Activated CD4-positive, alpha-beta T cell treated with anti-CD3 and anti-CD28 coated beads, Interleukin-2, amount 50 U/mL, for 48 hours (primary cell): ENCODE data around the gene PCDHGA5.
"Not testable (repeated sequence)": the region's sequence is repeated elsewhere in the genome, so short reads cannot be mapped to it uniquely, and the experiment has no call there.

Experiments
- DNase-seq, 2 experiments: peaks; one replicate each; pipeline ENCODE4 v3.0.0-alpha.2; 2020

The PCDHGA5 gene

GRCh38 chr5:141354900-141355469, 9.0 kb upstream of the PCDHGA5 start, which contains the start of gene PCDHGA4:
TSS of gene PCDHGA4 (plus strand) at chr5:141355021. CDS start at chr5:141355108, 87 bp downstream.
- no peak for DNase-seq

- DNase-seq: no peak
These were observed 8.3 kb upstream of the PCDHGA5 start for GRCh38 chr5:141355641-141356040.

DNA sequence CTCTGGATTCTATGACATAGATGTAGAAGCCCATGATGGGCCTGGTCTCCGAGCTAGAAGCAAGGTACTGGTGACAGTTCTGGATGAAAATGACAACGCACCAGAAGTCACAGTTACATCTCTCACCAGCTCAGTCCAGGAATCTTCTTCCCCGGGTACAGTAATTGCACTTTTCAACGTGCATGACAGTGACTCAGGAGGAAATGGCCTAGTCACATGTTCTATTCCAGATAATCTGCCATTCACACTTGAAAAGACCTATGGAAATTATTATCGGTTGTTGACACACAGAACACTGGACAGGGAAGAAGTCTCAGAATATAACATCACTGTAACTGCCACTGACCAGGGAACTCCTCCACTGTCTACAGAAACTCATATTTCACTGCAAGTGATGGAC, 7.8 kb upstream of the PCDHGA5 start:
- DNase-seq: no peak

DNA sequence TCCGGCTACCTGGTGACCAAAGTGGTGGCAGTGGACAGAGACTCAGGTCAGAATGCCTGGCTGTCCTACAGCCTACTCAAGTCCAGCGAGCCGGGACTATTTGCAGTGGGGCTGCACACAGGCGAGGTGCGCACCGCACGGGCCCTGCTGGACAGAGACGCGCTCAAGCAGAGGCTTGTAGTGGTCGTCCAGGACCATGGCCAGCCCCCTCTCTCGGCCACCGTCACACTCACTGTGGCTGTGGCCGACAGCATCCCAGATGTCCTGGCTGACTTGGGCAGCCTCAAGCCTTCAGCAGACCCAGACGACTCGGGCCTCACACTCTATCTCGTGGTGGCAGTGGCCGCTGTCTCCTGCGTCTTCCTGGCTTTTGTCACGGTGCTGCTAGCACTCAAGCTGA, 7.0 kb upstream of the PCDHGA5 start:
- DNase-seq: no peak

- no peak for DNase-seq
These were observed 4.1 kb upstream of the PCDHGA5 start, which contains the start of gene PCDHGB2 for GRCh38 chr5:141359790-141360426. TSS of gene PCDHGB2 (plus strand) at chr5:141359994. CDS start at chr5:141360136, 142 bp downstream.

- DNase-seq: no peak
These were observed 3.3 kb upstream of the PCDHGA5 start for GRCh38 chr5:141360685-141361084.

GRCh38 chr5:141362719-141363118, 1.2 kb upstream of the PCDHGA5 start:
- no peak for DNase-seq

DNA sequence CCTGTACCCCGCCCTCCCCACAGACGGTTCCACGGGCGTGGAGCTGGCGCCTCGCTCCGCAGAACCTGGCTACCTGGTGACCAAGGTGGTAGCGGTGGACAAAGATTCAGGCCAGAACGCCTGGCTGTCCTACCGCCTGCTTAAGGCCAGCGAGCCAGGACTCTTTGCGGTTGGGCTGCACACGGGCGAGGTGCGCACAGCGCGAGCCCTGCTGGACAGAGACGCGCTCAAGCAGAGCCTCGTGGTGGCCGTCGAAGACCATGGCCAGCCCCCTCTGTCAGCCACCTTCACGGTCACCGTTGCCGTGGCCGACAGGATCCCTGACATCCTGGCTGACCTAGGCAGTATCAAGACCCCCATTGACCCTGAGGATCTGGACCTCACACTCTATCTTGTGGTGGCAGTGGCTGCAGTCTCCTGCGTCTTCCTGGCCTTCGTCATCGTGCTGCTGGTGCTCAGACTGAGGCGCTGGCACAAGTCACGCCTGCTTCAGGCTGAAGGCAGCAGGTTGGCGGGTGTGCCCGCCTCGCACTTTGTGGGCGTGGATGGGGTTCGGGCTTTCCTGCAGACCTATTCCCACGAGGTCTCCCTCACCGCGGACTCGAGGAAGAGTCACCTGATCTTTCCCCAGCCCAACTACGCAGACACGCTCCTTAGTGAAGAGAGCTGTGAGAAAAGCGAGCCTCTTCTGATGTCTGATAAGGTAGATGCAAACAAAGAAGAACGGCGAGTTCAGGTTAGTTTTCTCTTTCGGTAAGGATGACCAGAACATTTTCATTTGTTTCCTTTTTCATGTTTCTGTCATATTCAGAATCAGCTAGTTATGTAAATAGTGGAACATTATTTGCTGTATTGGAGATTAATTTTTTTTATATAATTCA, 2.3 kb downstream of the PCDHGA5 start:
- DNase-seq: no peak

- DNase-seq: peak; percentile 13 to 36
These were observed 6.3 kb downstream of the PCDHGA5 start, which contains the start of gene PCDHGB3 for GRCh38 chr5:141369994-141370848. TSS of gene PCDHGB3 (plus strand) at chr5:141370242. CDS start at chr5:141370395, 153 bp downstream.

GRCh38 chr5:141371572-141372475, 7.9 kb downstream of the PCDHGA5 start:
- no peak for DNase-seq

- DNase-seq: no peak
These were observed 9.8 kb downstream of the PCDHGA5 start, which contains the start of gene PCDHGA6 for GRCh38 chr5:141373673-141374317. TSS of gene PCDHGA6 (plus strand) at chr5:141373891. CDS start at chr5:141374084, 193 bp downstream.

- no peak for DNase-seq
These were observed 10.7 kb downstream of the PCDHGA5 start for GRCh38 chr5:141374627-141375026.

GRCh38 chr5:141375444-141376155, 11.6 kb downstream of the PCDHGA5 start:
- DNase-seq: not testable (repeated sequence)

GRCh38 chr5:141382469-141383294, 18.7 kb downstream of the PCDHGA5 start, which contains the start of gene PCDHGA7:
TSS of gene PCDHGA7 (plus strand) at chr5:141382742. CDS start at chr5:141382900, 158 bp downstream.
- DNase-seq: no peak

DNA sequence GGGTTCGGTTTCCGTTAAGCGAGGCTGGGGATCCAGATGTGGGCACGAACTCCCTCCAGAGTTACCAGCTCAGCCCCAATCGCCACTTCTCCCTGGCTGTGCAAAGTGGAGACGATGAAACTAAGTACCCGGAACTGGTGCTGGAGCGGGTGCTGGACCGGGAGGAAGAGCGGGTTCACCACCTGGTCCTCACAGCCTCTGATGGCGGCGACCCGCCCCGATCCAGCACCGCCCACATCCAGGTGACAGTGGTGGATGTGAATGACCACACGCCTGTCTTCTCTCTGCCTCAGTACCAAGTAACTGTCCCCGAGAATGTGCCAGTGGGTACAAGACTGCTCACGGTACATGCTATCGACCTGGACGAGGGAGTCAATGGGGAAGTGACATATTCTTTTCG, 19.4 kb downstream of the PCDHGA5 start:
- no peak for DNase-seq

DNA sequence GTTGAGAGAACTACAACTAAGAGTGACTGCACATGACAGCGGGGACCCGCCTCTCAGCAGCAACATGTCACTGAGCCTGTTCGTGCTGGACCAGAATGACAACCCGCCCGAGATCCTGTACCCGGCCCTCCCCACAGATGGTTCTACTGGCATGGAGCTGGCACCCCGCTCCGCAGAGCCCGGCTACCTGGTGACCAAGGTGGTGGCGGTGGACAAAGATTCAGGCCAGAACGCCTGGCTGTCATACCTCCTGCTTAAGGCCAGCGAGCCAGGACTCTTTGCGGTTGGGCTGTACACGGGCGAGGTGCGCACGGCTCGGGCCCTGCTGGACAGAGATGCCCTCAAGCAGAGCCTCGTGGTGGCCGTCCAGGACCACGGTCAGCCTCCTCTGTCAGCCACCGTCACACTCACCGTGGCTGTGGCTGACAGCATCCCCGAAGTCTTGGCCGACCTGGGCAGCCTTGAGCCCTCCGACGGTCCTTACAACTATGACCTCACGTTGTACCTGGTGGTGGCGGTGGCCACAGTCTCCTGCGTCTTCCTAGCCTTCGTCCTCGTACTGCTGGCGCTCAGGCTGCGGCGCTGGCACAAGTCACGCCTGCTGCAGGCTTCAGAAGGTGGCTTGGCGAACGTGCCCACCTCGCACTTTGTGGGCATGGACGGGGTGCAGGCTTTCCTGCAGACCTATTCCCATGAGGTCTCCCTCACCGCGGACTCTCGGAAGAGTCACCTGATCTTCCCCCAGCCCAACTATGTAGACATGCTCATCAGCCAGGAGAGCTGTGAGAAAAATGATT, 20.7 kb downstream of the PCDHGA5 start:
- DNase-seq: no peak

DNA sequence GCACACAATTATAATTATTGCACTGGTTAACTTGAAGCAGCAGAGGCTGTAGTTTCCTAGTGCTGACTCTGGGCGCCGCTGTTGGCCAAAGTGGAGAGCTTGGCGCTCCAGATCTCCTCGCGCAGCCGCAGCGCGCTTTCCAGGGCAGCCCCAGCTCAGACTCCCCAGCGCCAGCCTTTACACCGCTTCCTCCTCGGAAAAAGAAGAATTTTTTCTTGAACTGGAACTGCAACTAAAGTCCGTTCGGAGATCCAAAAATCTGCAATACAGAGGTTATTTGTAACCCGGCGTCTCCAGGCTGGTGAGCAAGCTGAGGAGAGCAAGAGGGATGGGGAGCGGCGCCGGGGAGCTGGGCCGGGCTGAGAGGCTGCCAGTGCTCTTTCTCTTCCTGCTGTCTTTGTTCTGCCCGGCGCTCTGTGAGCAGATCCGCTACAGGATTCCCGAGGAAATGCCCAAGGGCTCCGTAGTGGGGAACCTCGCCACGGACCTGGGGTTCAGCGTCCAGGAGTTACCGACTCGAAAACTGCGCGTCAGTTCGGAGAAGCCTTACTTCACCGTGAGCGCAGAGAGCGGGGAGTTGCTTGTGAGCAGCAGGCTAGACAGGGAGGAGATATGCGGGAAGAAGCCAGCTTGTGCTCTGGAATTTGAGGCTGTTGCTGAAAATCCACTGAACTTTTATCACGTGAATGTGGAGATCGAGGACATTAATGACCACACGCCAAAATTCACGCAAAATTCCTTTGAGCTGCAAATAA, 23.8 kb downstream of the PCDHGA5 start, which contains the start of gene PCDHGB4:
Gene PCDHGB4, plus strand, starts transcription at position 142 of the 755 bp plus-strand sequence. Its CDS starts 187 bp downstream, at position 329.
- DNase-seq: not testable (repeated sequence)
